ENCODE results near the gene CKS2.

CKS2 gene

GRCh38 chr9:89365532-89365912 is 54.5 kb downstream of the CKS2 start:
- no peak for TF ChIP-seq CTCF (IDR thresholded peaks at IDR 0.05; ENCODE audit: insufficient read depth, low read length, poor library complexity, severe bottlenecking)
- peaks cover 21% of the 10 kb centered on the region for H3K36me3 ChIP-seq (ENCODE audit: control insufficient read depth, insufficient read depth, low read length)
- no peak for DNase-seq (ENCODE audit: extremely low read depth, insufficient read length)
- no peaks in the 10 kb centered on the region for H3K27me3 ChIP-seq (replicated peaks; ENCODE audit: control insufficient read depth, insufficient read depth, low read length)
- H3K4me3 ChIP-seq (replicated peaks; ENCODE audit: low read depth, low read length), result no peak overlapping the region

All from GM06990 (cell line).